ENCODE measurements around the gene DYSF. TPM values are rescaled to one million over a fixed set of nuclear protein-coding genes. Genes with fewer than 3 reads are reported as not detected.

DYSF gene
- total RNA-seq, 4 donors from 2014 or later = 4.2 to 12.0 (median 5.9) TPM

- DNase-seq (ENCODE audit: low spot score in 2 of 2) = no peak
- 96% methylated on average over 15 of the region's 15 CpGs for WGBS, 2 donors
Measured at GRCh38 chr2:71611781-71612527, 158.6 kb downstream of the DYSF start.

GRCh38 chr2:71612581-71613402 lies 159.4 kb downstream of the DYSF start:
- 90 to 93% methylated on average over 17 of the region's 17 CpGs for WGBS, 2 donors
- no peak for DNase-seq (ENCODE audit: low spot score in 2 of 2)
- Histone ChIP-seq H3K27ac (no peak overlapping the region), H3K27me3 (no peaks in the 10 kb centered on the region), H3K9me3 (no peaks in the 10 kb centered on the region), H3K4me3 (no peak overlapping the region), H3K4me1 (peaks cover 0 to 14% (median 0%) of the 10 kb centered on the region in 4 donors), H3K36me3 (no peaks in the 10 kb centered on the region)
- TF ChIP-seq CTCF (IDR thresholded peaks at IDR 0.05) = no peak
- no peak for TF ChIP-seq POLR2A (IDR thresholded peaks at IDR 0.05)
- no peak for TF ChIP-seq EP300 (IDR thresholded peaks at IDR 0.05)

More at GRCh38 chr2:71611781-71612527, 158.6 kb downstream of the DYSF start:
- no peaks in the 10 kb centered on the region for H3K9me3 ChIP-seq
- peaks cover 0 to 14% (median 0%) of the 10 kb centered on the region in 4 donors for H3K4me1 ChIP-seq
- no peak overlapping the region for H3K27ac ChIP-seq
- no peaks in the 10 kb centered on the region for H3K36me3 ChIP-seq
- TF ChIP-seq EP300 (IDR thresholded peaks at IDR 0.05) (no peak), POLR2A (IDR thresholded peaks at IDR 0.05) (no peak), CTCF (IDR thresholded peaks at IDR 0.05) (no peak)
- H3K27me3 ChIP-seq = no peaks in the 10 kb centered on the region
- H3K4me3 ChIP-seq = no peak overlapping the region

GRCh38 chr2:71613403-71613952 lies 160.1 kb downstream of the DYSF start:
- TF ChIP-seq CTCF (IDR thresholded peaks at IDR 0.05) (no peak), EP300 (IDR thresholded peaks at IDR 0.05) (no peak), POLR2A (IDR thresholded peaks at IDR 0.05) (no peak)
- Histone ChIP-seq H3K4me1 (peaks cover 0 to 14% (median 0%) of the 10 kb centered on the region in 4 donors), H3K27ac (no peak overlapping the region), H3K36me3 (no peaks in the 10 kb centered on the region), H3K27me3 (no peaks in the 10 kb centered on the region), H3K9me3 (no peaks in the 10 kb centered on the region), H3K4me3 (no peak overlapping the region)
- 87 to 98% methylated on average over 3 of the region's 3 CpGs for WGBS, 2 donors
- no peak for DNase-seq (ENCODE audit: low spot score in 2 of 2)

- Histone ChIP-seq H3K27ac (peak overlapping the region in 3 of 4 donors; percentile 30 to 43 (median 32)), H3K4me1 (peaks cover 0 to 18% (median 0%) of the 10 kb centered on the region in 4 donors), H3K4me3 (no peak overlapping the region), H3K36me3 (no peaks in the 10 kb centered on the region), H3K9me3 (no peaks in the 10 kb centered on the region), H3K27me3 (no peaks in the 10 kb centered on the region)
- no peak for TF ChIP-seq CTCF (IDR thresholded peaks at IDR 0.05)
- no peak for TF ChIP-seq POLR2A (IDR thresholded peaks at IDR 0.05)
- no peak for TF ChIP-seq EP300 (IDR thresholded peaks at IDR 0.05)
- DNase-seq (ENCODE audit: low spot score in 2 of 2) = no peak
- 90 to 92% methylated on average over 8 of the region's 8 CpGs for WGBS, 2 donors
Measured at GRCh38 chr2:71613953-71614925, 160.9 kb downstream of the DYSF start.
